Heart left ventricle (tissue), 16 donors: Measurements from ENCODE around the gene RAD51B. TPM values are rescaled to one million over a fixed set of nuclear protein-coding genes. Genes with fewer than 3 reads are reported as not detected.

ENCODE experiments used
- ATAC-seq, 4 donors: fragments of 200-7000 bp; cut with Tn5 transposase; one replicate each; pipeline ENCODE4 v1.9.1; 2020 to 2022; ENCODE audit warnings: moderate library complexity in 4 of 4, mild to moderate bottlenecking in 3 of 4, moderate number of reproducible peaks in 1 of 4
- DNase-seq, 5 donors: peaks; one replicate each; pipeline ENCODE4 v3.0.0-alpha.2; 2020
- H3K27ac ChIP-seq, 12 donors: fragments of 200-600 bp; sonication (generic) in 4 of 12; one replicate each; pipeline versions ENCODE4 v1.5.0 to v1.8.0; 2016 to 2022; ENCODE audit warnings: mild to moderate bottlenecking in 2 of 12
- H3K27me3 ChIP-seq, 9 donors: fragments of 200-600 bp; sonication (generic) in 2 of 9; one replicate each; pipeline versions ENCODE4 v1.5.1 to v1.8.0; 2016 to 2022; ENCODE audit warnings: mild to moderate bottlenecking in 3 of 9
- H3K36me3 ChIP-seq, 9 donors: fragments of 200-600 bp; sonication (generic) in 2 of 9; one replicate each; pipeline versions ENCODE4 v1.5.0 to v1.8.0; 2018 to 2022; ENCODE audit warnings: mild to moderate bottlenecking in 2 of 9
- H3K4me1 ChIP-seq, 12 donors: fragments of 200-600 bp; sonication (generic) in 4 of 12; one replicate each; pipeline versions ENCODE4 v1.5.0 to v1.8.0; 2016 to 2022; ENCODE audit warnings: mild to moderate bottlenecking in 3 of 12
- H3K4me3 ChIP-seq, 12 donors: fragments of 200-600 bp; sonication (generic) in 4 of 12; one replicate each; pipeline versions ENCODE4 v1.5.0 to v1.8.0; 2017 to 2022; ENCODE audit warnings: mild to moderate bottlenecking in 9 of 12, moderate library complexity in 4 of 12
- H3K9me3 ChIP-seq, 12 donors: fragments of 200-600 bp; sonication (generic) in 4 of 12; one replicate each; pipeline versions ENCODE4 v1.5.0 to v1.8.0; 2016 to 2022; ENCODE audit warnings: mild to moderate bottlenecking in 1 of 12
- CTCF ChIP-seq, 12 donors: fragments of 200-600 bp; sonication (generic) in 4 of 12; IDR thresholded peaks; one replicate each; pipeline versions ENCODE4 v1.5.0 to v1.8.0; 2018 to 2022; ENCODE audit warnings: antibody characterized with exemption in 12 of 12, mild to moderate bottlenecking in 5 of 12
- POLR2A ChIP-seq, 2 donors: fragments of 450-650 bp; IDR thresholded peaks; one replicate each; pipeline ENCODE4 v1.6.1; 2017; ENCODE audit warnings: antibody characterized with exemption in 2 of 2, mild to moderate bottlenecking in 2 of 2, moderate library complexity in 2 of 2
- WGBS, 4 donors: extraction: QIAGEN DNeasy Blood & Tissue Kit in 2 of 4; methylation state at CpG; one replicate each; pipeline versions ENCODE4 v1.1.5 to v1.1.7; 2013 to 2018; 5-methylcytosine and 5-hydroxymethylcytosine counted together
- intact Hi-C, 10 donors: fragments of 100-400 bp; cut with DNase I; formaldehyde crosslinking; loops; one replicate each; pipeline versions ENCODE4 v1.11.1 to v1.14.2; 2022
- polyA plus RNA-seq, 2 donors: library from polyadenylated mRNA; stranded (reverse); fragments of 200-250 nt; gene quantifications; one replicate each; pipeline ENCODE4 v1.2.3, GENCODE V29; 2013
- total RNA-seq, 9 donors: library from RNA; depleted of rRNA in 2 of 9; stranded (reverse); fragments of >200 nt in 2 of 9; fragmentation: NEBNext Ultra II Directional in 3 of 9; extraction: Animal tissue kit (Norgen Biotek cat#: 25700) in 3 of 9; gene quantifications; one replicate each; pipeline versions ENCODE4 v1.1.0 to v1.2.4, GENCODE V29; 2016 to 2023
- donor health status: ischemic (EF 13 %, LVEDD 7.1; RV severe dilation, severe dysfunction).
- donor health status: healthy with polysubstance abuse.
- donor health status: DM: no; HTN: yes; CAD: no.
- donor health status: DM: no; HTN: no; CAD: no.
- donor health status: ischemic (EF 25% LVEDD 6.9; RV normal size, moderate dysfunction).
- donor health status: ischemic (EF 25% LVEDD 5.7; RV mildly dilated, moderate dysfunction).
- donor health status: healthy.
- donor health status: DM: yes; HTN: yes; CAD: no.
- donor health status: ischemic (EF 35%, LVEDD 5.7; RV mildly dilated, moderate dysfunction).
- donor health status: nonischemic (EF 11% LVEDD 7.7; RV severe dilation, severe dysfunction).
- donor health status: DM: yes; HTN: yes; CAD: no.
- donor health status: PGD.
- donor health status: ischemic (EF 29% LVEDD 5.4; RV normal size, mild dysfunction).
- donor health status: nonischemic (EF 23%, LVEDD 6.1; RV moderate dilation, normal function).

RAD51B gene
- total and polyA plus RNA-seq, 11 donors = 1.3 to 11.3 (median 3.2) TPM

- Histone ChIP-seq H3K27me3 (no peaks in the 10 kb centered on the region), H3K36me3 (no peaks in the 10 kb centered on the region), H3K27ac (peak overlapping the region in 11 of 12 donors; percentile 14 to 88 (median 61)), H3K4me3 (no peak overlapping the region), H3K4me1 (peaks cover 0 to 85% (median 27%) of the 10 kb centered on the region in 12 donors), H3K9me3 (no peaks in the 10 kb centered on the region)
- intact Hi-C loops = loop anchor here in 3 of 10 donors (5.0 to 10.0 kb wide), 4 partner anchors 95 to 418 kb away; no protein-coding TSS in a partner anchor
- WGBS, 4 donors = 76 to 81% (median 78%) methylated on average over 8 of the region's 8 CpGs
- DNase-seq (no peak), ATAC-seq (no peak)
- TF ChIP-seq POLR2A (IDR thresholded peaks at IDR 0.05) (no peak), CTCF (IDR thresholded peaks at IDR 0.05) (no peak)
Measured at GRCh38 chr14:68379510-68380328, 560.1 kb downstream of the RAD51B start.

DNA sequence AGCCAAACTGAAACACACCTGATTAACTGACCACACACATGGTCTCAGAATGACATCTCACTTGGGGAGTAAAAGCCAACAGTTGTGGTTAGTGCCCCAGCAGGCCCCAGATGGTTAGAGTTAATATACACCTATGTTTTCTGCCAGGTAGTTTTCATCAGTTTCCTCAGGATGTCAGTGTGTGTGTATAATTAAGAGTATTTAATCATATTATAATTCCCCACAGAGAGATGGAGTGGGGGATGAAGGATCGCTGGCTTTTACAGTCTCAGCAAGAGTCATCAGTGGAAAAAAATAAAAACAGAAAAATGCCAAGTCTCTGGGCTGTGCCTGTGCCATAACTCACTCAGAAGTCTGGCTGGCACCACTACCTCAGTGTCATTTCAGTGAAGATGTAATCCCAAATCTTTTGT lies 560.8 kb downstream of the RAD51B start:
- no peaks in the 10 kb centered on the region for H3K27me3 ChIP-seq
- ATAC-seq (no peak), DNase-seq (no peak)
- intact Hi-C loops = no loop called here
- WGBS, 4 donors = 57 to 73% (median 67%) methylated on average over 1 of the region's 1 CpG
- peaks cover 0 to 88% (median 29%) of the 10 kb centered on the region in 12 donors for H3K4me1 ChIP-seq
- no peak for TF ChIP-seq POLR2A (IDR thresholded peaks at IDR 0.05)
- TF ChIP-seq CTCF (IDR thresholded peaks at IDR 0.05) = no peak
- H3K36me3 ChIP-seq = no peaks in the 10 kb centered on the region
- no peaks in the 10 kb centered on the region for H3K9me3 ChIP-seq
- no peak overlapping the region for H3K4me3 ChIP-seq
- peak overlapping the region in 6 of 12 donors; percentile 2 to 88 (median 62) for H3K27ac ChIP-seq

DNA sequence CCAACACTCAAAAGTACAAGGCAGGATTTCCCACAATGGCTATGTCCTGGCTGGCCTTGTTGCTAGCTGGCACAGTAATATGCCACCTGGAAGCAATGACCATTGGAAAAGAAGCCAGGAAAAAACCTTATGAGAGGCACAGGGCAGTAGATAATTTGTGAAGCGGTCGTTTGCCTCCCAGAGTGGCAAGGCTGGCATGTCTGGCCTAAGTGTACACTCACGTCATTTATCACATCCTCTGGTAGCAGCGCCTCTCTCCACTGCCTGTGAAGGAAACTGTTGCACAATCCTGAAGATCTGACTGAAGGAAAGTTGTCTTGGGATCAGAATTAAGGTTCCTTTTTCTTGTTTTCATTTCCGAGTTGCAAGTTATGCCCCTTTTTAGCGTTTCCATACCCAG lies 564.8 kb downstream of the RAD51B start:
- 54 to 70% (median 59%) methylated on average over 6 of the region's 6 CpGs for WGBS, 4 donors
- peak in 4 of 5 donors; percentile 51 to 75 (median 68) for DNase-seq
- no peaks in the 10 kb centered on the region for H3K9me3 ChIP-seq
- no peaks in the 10 kb centered on the region for H3K27me3 ChIP-seq
- H3K36me3 ChIP-seq = no peaks in the 10 kb centered on the region
- H3K27ac ChIP-seq = peak overlapping the region in 11 of 12 donors; percentile 14 to 94 (median 59)
- intact Hi-C loops = no loop called here
- H3K4me1 ChIP-seq = peaks cover 0 to 72% (median 17%) of the 10 kb centered on the region in 12 donors
- peak; percentile 89 to 97 (median 94) for ATAC-seq
- no peak overlapping the region for H3K4me3 ChIP-seq
- TF ChIP-seq CTCF (IDR thresholded peaks at IDR 0.05) (no peak), POLR2A (IDR thresholded peaks at IDR 0.05) (no peak)

DNA sequence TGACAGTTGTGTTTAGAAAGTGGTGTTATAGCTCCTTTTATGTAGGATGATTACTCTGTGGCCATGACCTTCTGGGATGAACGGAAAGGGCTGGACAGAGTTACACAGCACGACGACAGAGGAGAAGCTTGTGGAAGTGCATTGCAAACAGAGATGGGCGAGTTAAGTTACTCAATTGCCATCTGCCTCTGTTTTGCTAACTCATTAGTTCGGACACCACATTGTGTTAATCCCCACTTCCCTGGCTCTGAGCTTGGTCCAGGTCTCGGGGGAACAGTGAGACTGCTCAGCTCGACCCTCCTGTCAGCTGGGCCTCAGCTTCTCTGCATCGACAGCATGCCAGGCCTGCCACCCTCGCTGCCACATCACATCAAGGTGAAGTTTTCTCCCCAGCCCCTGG lies 565.3 kb downstream of the RAD51B start:
- peak; percentile 17 to 43 (median 37) for ATAC-seq
- no peak for TF ChIP-seq CTCF (IDR thresholded peaks at IDR 0.05)
- TF ChIP-seq POLR2A (IDR thresholded peaks at IDR 0.05) = no peak
- Histone ChIP-seq H3K4me3 (no peak overlapping the region), H3K27ac (peak overlapping the region in 11 of 12 donors; percentile 10 to 94 (median 47)), H3K4me1 (peaks cover 0 to 67% (median 16%) of the 10 kb centered on the region in 12 donors), H3K27me3 (no peaks in the 10 kb centered on the region), H3K9me3 (no peaks in the 10 kb centered on the region), H3K36me3 (no peaks in the 10 kb centered on the region)
- DNase-seq = peak in 2 of 5 donors; percentile 37 to 51
- 77 to 81% (median 80%) methylated on average over 9 of the region's 9 CpGs for WGBS, 4 donors
- intact Hi-C loops = loop anchor here in 1 of 10 donors (5.0 kb wide), 1 partner anchor 412 kb away; no protein-coding TSS in a partner anchor
